Stimulated activated CD8-positive, alpha-beta memory T cell treated with anti-CD3 and anti-CD28 coated beads, Interleukin-2, amount 100 ng/mL, for 48 hours (primary cell): ENCODE measurements around the gene UBE2E3.
A peak's percentile ranks its signal among the peaks of the same experiment; 100 is the strongest.
"Not testable (repeated sequence)": the region's sequence is repeated elsewhere in the genome, so short reads cannot be mapped to it uniquely, and the experiment has no call there.

Source experiments
- DNase-seq, 2 donors: peaks; one replicate each; pipeline ENCODE4 v3.0.0-alpha.2; 2020; ENCODE audit warnings: low read depth in 2 of 2

The UBE2E3 gene

GRCh38 chr2:181036445-181036844 lies 56.0 kb downstream of the UBE2E3 start:
- DNase-seq: no peak

- no peak for DNase-seq
Measured at GRCh38 chr2:181036848-181037603, 56.6 kb downstream of the UBE2E3 start.

- no peak for DNase-seq
Measured at GRCh38 chr2:181037922-181038321, 57.5 kb downstream of the UBE2E3 start.

- no peak for DNase-seq
Measured at GRCh38 chr2:181038796-181039195, 58.4 kb downstream of the UBE2E3 start.

GRCh38 chr2:181040839-181041238 lies 60.4 kb downstream of the UBE2E3 start:
- DNase-seq: not testable (repeated sequence)

GRCh38 chr2:181041661-181042060 lies 61.3 kb downstream of the UBE2E3 start:
- peak in 1 of 2 donors; percentile 6 for DNase-seq

- DNase-seq: no peak
Measured at GRCh38 chr2:181042706-181043105, 62.3 kb downstream of the UBE2E3 start.

GRCh38 chr2:181046833-181047232 lies 66.4 kb downstream of the UBE2E3 start:
- no peak for DNase-seq

- no peak for DNase-seq
Measured at GRCh38 chr2:181047829-181048228, 67.4 kb downstream of the UBE2E3 start.

- no peak for DNase-seq
Measured at GRCh38 chr2:181051861-181052522, 71.6 kb downstream of the UBE2E3 start.

GRCh38 chr2:181052523-181052891 lies 72.1 kb downstream of the UBE2E3 start:
- DNase-seq: no peak

- DNase-seq: no peak
Measured at GRCh38 chr2:181054256-181054655, 73.9 kb downstream of the UBE2E3 start.

- no peak for DNase-seq
Measured at GRCh38 chr2:181054843-181055242, 74.4 kb downstream of the UBE2E3 start.

GRCh38 chr2:181058378-181059269 lies 78.2 kb downstream of the UBE2E3 start:
- DNase-seq: no peak

GRCh38 chr2:181063696-181064095 lies 83.3 kb downstream of the UBE2E3 start:
- DNase-seq: no peak

- no peak for DNase-seq
Measured at GRCh38 chr2:181065458-181065857, 85.1 kb downstream of the UBE2E3 start.

GRCh38 chr2:181066333-181066732 lies 85.9 kb downstream of the UBE2E3 start:
- no peak for DNase-seq

- no peak for DNase-seq
Measured at GRCh38 chr2:181070119-181070835, 89.9 kb downstream of the UBE2E3 start.

GRCh38 chr2:181070836-181071200 lies 90.4 kb downstream of the UBE2E3 start:
- DNase-seq: no peak

GRCh38 chr2:181072486-181073235 lies 92.3 kb downstream of the UBE2E3 start:
- no peak for DNase-seq

- DNase-seq: no peak
Measured at GRCh38 chr2:181073896-181074295, 93.5 kb downstream of the UBE2E3 start.
